Measurements from ENCODE around the gene KLHDC7B. TPM values are rescaled to one million over a fixed set of nuclear protein-coding genes. Genes with fewer than 3 reads are reported as not detected.

Gene KLHDC7B
- total RNA-seq, 1 donor from 2014 or later: 0.07 TPM

DNA sequence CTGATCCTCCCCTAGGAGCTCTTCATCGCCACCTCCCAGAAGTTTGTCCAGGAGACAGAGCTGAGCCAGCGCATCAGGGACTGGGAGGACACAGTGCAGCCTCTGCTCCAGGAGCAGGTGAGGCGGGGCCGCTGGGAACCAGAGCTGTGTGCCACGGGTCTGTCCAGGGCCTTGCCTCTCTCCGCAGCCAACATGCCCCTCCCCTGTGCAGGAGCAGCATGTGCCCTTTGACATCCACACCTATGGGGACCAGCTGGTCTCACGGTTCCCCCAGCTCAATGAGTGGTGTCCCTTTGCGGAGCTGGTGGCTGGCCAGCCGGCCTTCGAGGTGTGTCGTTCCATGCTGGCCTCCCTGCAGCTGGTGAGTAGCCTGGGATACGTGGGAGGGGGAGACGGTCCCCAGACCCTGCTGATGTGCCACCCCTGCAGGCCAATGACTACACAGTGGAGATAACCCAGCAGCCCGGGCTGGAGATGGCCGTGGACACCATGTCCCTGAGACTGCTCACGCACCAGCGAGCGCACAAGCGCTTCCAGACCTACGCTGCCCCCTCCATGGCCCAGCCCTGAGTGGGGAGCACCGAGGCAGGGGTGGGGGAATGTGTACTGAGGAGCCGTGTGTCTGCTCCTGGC lies 22.8 kb upstream of the KLHDC7B start:
- TF ChIP-seq, protein P1, sequence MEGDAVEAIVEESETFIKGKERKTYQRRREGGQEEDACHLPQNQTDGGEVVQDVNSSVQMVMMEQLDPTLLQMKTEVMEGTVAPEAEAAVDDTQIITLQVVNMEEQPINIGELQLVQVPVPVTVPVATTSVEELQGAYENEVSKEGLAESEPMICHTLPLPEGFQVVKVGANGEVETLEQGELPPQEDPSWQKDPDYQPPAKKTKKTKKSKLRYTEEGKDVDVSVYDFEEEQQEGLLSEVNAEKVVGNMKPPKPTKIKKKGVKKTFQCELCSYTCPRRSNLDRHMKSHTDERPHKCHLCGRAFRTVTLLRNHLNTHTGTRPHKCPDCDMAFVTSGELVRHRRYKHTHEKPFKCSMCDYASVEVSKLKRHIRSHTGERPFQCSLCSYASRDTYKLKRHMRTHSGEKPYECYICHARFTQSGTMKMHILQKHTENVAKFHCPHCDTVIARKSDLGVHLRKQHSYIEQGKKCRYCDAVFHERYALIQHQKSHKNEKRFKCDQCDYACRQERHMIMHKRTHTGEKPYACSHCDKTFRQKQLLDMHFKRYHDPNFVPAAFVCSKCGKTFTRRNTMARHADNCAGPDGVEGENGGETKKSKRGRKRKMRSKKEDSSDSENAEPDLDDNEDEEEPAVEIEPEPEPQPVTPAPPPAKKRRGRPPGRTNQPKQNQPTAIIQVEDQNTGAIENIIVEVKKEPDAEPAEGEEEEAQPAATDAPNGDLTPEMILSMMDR (IDR thresholded peaks at IDR 0.05; ENCODE audit: unreplicated experiment): no peak
- no peaks in the 10 kb centered on the region for H3K9me3 Mint-ChIP-seq
- H3K36me3 Mint-ChIP-seq: peaks cover 6% of the 10 kb centered on the region
- no peak overlapping the region for H3K27ac Mint-ChIP-seq
- H3K4me3 Mint-ChIP-seq: peak overlapping the region; percentile 38
- DNase-seq (ENCODE audit: low spot score in 2 of 2, unreplicated experiment in 2 of 2): no peak
- H3K4me1 Mint-ChIP-seq: peaks cover 14% of the 10 kb centered on the region
- H3K27me3 Mint-ChIP-seq (ENCODE audit: low read depth): peaks cover 2% of the 10 kb centered on the region

- peaks cover 8% of the 10 kb centered on the region for H3K27me3 Mint-ChIP-seq (ENCODE audit: low read depth)
- peaks cover 6% of the 10 kb centered on the region for H3K36me3 Mint-ChIP-seq
- peak overlapping the region; percentile 38 for H3K4me3 Mint-ChIP-seq
- no peak overlapping the region for H3K27ac Mint-ChIP-seq
- no peak for DNase-seq (ENCODE audit: low spot score in 2 of 2, unreplicated experiment in 2 of 2)
- TF ChIP-seq, protein P1 (IDR thresholded peaks at IDR 0.05; ENCODE audit: unreplicated experiment): no peak
- no peaks in the 10 kb centered on the region for H3K9me3 Mint-ChIP-seq
- peaks cover 14% of the 10 kb centered on the region for H3K4me1 Mint-ChIP-seq
Measured at GRCh38 chr22:50523458-50523805, 22.3 kb upstream of the KLHDC7B start.

GRCh38 chr22:50523806-50524675 lies 21.7 kb upstream of the KLHDC7B start:
- Mint-ChIP-seq H3K4me3 (peak overlapping the region; percentile 80), H3K27ac (peak overlapping the region; percentile 90), H3K36me3 (peaks cover 6% of the 10 kb centered on the region), H3K27me3 (ENCODE audit: low read depth) (peaks cover 14% of the 10 kb centered on the region), H3K9me3 (no peaks in the 10 kb centered on the region), H3K4me1 (peaks cover 14% of the 10 kb centered on the region)
- DNase-seq (ENCODE audit: low spot score in 2 of 2, unreplicated experiment in 2 of 2): no peak
- TF ChIP-seq, protein P1 (IDR thresholded peaks at IDR 0.05; ENCODE audit: unreplicated experiment): no peak

GRCh38 chr22:50524676-50525103 lies 21.0 kb upstream of the KLHDC7B start:
- TF ChIP-seq, protein P1 (IDR thresholded peaks at IDR 0.05; ENCODE audit: unreplicated experiment): no peak
- Mint-ChIP-seq H3K27ac (peak overlapping the region; percentile 90), H3K36me3 (peaks cover 2% of the 10 kb centered on the region), H3K4me1 (peaks cover 14% of the 10 kb centered on the region), H3K27me3 (ENCODE audit: low read depth) (peaks cover 19% of the 10 kb centered on the region), H3K9me3 (no peaks in the 10 kb centered on the region), H3K4me3 (peak overlapping the region; percentile 80)
- peak in 1 of 2 experiments; percentile 20 for DNase-seq (ENCODE audit: low spot score in 2 of 2, unreplicated experiment in 2 of 2)

GRCh38 chr22:50525104-50525857 lies 20.4 kb upstream of the KLHDC7B start, which contains the start of gene SCO2:
Gene SCO2 (minus strand): TSS chr22:50525598. CDS start chr22:50524411, 1,187 bp downstream.
- TF ChIP-seq, protein P1 (IDR thresholded peaks at IDR 0.05; ENCODE audit: unreplicated experiment): no peak
- Mint-ChIP-seq H3K4me3 (peak within 1 kb of the TSS; percentile 80), H3K4me1 (peaks cover 14% of the 10 kb centered on the region), H3K36me3 (no peaks in the 10 kb centered on the region), H3K9me3 (no peaks in the 10 kb centered on the region), H3K27me3 (ENCODE audit: low read depth) (peaks cover 20% of the 10 kb centered on the region), H3K27ac (peak within 1 kb of the TSS; percentile 90)
- peak; percentile 96 to 99 for DNase-seq (ENCODE audit: low spot score in 2 of 2, unreplicated experiment in 2 of 2)

Data from mesothelial cell of epicardium (in vitro differentiated cells).